ENCODE measurements around the gene ARX. TPM values are rescaled to one million over a fixed set of nuclear protein-coding genes. Genes with fewer than 3 reads are reported as not detected.

Gene ARX
- total RNA-seq, 1 donor from 2014 or later = 12.1 TPM

GRCh38 chrX:25016361-25016671 lies 551 bp upstream of the ARX start:
- no peak for DNase-seq (ENCODE audit: extremely low spot score, unreplicated experiment)
- no peaks in the 10 kb centered on the region for H3K36me3 Mint-ChIP-seq
- peaks cover 23% of the 10 kb centered on the region for H3K4me1 Mint-ChIP-seq (ENCODE audit: unreplicated experiment)
- no peak for TF ChIP-seq CTCF (conservative IDR thresholded peaks at IDR 0.05)
- H3K9me3 Mint-ChIP-seq = no peaks in the 10 kb centered on the region
- peak overlapping the region; percentile 76 for H3K4me3 Mint-ChIP-seq
- H3K27me3 Mint-ChIP-seq = peaks cover 92% of the 10 kb centered on the region
- H3K27ac Mint-ChIP-seq = peak overlapping the region; percentile 34

GRCh38 chrX:25014366-25014838 lies 1.4 kb downstream of the ARX start:
- no peaks in the 10 kb centered on the region for H3K36me3 Mint-ChIP-seq
- H3K4me1 Mint-ChIP-seq (ENCODE audit: unreplicated experiment) = peaks cover 15% of the 10 kb centered on the region
- no peak for DNase-seq (ENCODE audit: extremely low spot score, unreplicated experiment)
- no peak overlapping the region for H3K27ac Mint-ChIP-seq
- H3K4me3 Mint-ChIP-seq = peak overlapping the region; percentile 67
- H3K27me3 Mint-ChIP-seq = peaks cover 95% of the 10 kb centered on the region
- no peaks in the 10 kb centered on the region for H3K9me3 Mint-ChIP-seq
- TF ChIP-seq CTCF (conservative IDR thresholded peaks at IDR 0.05) = no peak

DNA sequence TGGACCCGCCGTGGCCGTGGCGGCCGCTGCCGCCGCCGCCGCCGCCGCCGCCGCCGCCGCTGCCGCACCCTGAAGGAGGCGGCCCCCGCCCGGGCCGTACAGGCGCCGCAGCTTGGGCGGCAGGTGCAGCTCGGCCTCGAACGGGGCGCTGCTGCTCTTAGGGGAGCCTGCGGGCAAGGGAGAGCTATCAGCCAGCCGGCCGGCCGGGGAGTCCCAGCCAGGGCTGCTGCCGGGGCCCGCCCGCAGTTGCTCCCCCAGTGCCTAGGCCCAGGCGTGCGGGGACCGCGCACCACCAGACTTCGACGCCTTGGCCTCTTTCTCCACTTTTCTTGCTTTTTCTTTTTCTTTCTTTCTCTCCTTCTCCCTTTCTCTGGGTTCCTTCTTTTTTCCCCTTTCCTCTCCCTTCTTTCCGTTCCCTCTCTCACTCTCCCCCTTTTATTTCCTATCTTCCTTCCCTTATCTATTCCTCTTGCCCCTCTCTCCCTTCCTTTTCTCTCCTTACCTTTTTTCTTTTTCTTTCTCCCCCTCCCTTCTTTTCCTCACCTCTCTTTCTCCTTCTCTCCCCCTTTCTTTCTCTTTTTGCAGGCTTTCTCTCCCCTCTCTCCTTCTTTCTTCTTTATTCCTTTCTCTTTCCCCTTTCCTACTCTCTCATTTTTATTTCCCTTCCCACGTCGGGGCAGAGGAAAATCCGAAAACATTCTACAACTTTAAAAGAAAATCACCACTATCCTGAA lies 2.0 kb downstream of the ARX start:
- Mint-ChIP-seq H3K9me3 (no peaks in the 10 kb centered on the region), H3K4me3 (peak overlapping the region; percentile 67)
- DNase-seq (ENCODE audit: extremely low spot score, unreplicated experiment) = no peak

DNA sequence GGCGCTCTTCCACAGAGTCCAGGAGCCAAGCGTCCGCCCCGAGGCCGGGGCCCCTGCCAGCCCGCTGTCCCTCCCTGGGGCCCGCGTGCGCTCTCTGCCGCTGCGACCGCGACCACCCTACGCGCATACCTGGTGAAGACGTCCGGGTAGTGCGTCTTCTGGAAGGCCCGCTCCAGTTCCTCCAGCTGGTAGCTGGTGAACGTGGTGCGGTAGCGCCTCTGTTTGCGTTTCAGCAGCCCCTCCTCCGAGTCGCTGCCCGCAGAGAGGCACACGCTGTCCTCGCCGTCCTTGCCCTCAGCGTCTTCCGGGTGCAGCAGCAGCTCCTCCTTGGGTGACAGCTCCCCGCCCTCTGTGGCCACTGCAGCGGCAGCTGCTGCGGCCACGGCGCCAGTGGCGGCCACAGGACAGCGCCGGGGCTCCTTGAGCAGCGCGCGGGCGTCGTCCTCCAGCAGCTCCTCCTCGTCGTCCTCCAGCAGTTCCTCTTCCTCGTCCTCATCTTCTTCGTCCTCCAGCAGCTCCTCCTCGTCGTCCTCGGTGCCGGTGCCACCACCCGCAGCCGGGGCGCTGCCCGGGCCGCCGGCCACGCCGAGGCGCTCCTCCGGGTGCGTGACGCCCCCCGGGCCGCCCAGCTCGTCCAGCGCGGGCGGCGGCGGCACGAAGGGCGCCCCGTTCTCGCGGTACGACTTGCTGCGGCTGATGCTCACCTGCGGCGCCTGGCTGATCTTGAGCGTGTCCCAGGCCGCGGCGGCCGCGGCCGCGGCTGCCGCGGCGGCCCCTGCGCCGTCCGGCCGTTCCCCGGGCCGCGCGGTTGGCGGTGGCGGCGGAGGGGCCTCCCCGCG lies 2.8 kb downstream of the ARX start:
- Mint-ChIP-seq H3K27ac (no peak overlapping the region), H3K4me3 (peak overlapping the region; percentile 79), H3K9me3 (no peaks in the 10 kb centered on the region), H3K27me3 (peaks cover 95% of the 10 kb centered on the region), H3K36me3 (no peaks in the 10 kb centered on the region), H3K4me1 (ENCODE audit: unreplicated experiment) (peaks cover 15% of the 10 kb centered on the region)
- no peak for TF ChIP-seq CTCF (conservative IDR thresholded peaks at IDR 0.05)
- DNase-seq (ENCODE audit: extremely low spot score, unreplicated experiment) = no peak

More for the DNA sequence above, 2.0 kb downstream of the ARX start:
- Mint-ChIP-seq H3K4me1 (ENCODE audit: unreplicated experiment) (peaks cover 15% of the 10 kb centered on the region), H3K36me3 (no peaks in the 10 kb centered on the region), H3K27me3 (peaks cover 95% of the 10 kb centered on the region), H3K27ac (no peak overlapping the region)
- TF ChIP-seq CTCF (conservative IDR thresholded peaks at IDR 0.05) = no peak

DNA sequence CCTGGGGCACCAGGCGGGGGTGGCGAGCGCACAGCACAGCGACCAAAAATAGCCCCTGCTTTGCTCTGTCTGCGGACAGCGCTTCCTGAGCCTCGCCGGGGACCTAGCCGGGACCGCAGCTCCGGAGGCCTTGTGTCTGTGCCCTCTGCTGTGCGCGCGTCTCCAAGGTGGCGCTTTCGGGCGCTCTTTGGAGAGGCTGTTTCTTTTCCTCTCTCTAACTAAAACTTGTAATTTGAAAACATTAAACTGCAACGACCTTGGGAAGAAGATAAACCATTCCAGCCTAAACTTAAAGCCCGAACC lies 3.4 kb downstream of the ARX start:
- H3K4me1 Mint-ChIP-seq (ENCODE audit: unreplicated experiment) = peaks cover 12% of the 10 kb centered on the region
- no peaks in the 10 kb centered on the region for H3K9me3 Mint-ChIP-seq
- DNase-seq (ENCODE audit: extremely low spot score, unreplicated experiment) = no peak
- no peak for TF ChIP-seq CTCF (conservative IDR thresholded peaks at IDR 0.05)
- peak overlapping the region; percentile 60 for H3K4me3 Mint-ChIP-seq
- no peaks in the 10 kb centered on the region for H3K36me3 Mint-ChIP-seq
- H3K27ac Mint-ChIP-seq = no peak overlapping the region
- peaks cover 95% of the 10 kb centered on the region for H3K27me3 Mint-ChIP-seq

All from type B pancreatic cell (in vitro differentiated cells).